ENCODE results near the gene CABLES1. TPM values are rescaled to one million over a fixed set of nuclear protein-coding genes. Genes with fewer than 3 reads are reported as not detected.

The CABLES1 gene
- total and polyA plus RNA-seq, 2 of the 4 experiments (the other 2 are of a cell fraction), result 4.7 to 5.7 TPM

DNA sequence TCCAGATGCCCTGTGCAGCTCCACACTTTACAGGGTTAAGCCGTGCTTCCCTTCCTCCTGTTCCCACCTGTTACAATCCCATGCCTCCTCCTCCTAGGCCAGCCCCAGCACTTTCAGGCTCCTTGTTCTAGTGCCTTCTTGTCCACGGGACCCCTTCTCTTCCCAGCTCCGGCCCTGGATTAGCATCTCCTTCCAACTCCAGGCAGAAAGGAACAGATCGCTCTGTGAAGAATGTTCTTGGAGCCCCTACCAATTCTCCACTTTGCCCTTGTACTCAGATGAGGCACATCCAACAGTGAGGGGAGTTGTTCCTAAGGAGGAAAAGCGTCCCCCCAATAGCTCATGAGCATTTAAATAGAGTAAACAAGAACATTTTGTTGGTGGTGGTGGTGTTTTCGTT, 72.7 kb downstream of the CABLES1 start:
- Histone ChIP-seq H3K4me2 (ENCODE audit: low read depth, low read length) (no peak overlapping the region), H2AK9ac (replicated peaks; ENCODE audit: low read depth, low read length, poor library complexity) (no peak overlapping the region), H3K9me3 (ENCODE audit: control insufficient read depth, insufficient read depth, low read length) (peaks cover 7% of the 10 kb centered on the region), H3K56ac (ENCODE audit: extremely low read depth, insufficient read depth, low read length) (no peak overlapping the region), H2BK5ac (ENCODE audit: low read depth, low read length, poor library complexity, severe bottlenecking) (no peak overlapping the region), H2AK5ac (ENCODE audit: low read depth, low read length) (peak overlapping the region; percentile 23; the same call in 1 of the 2 replicates), H3K4me3 (ENCODE audit: insufficient read depth, low read depth, low read length) (no peak overlapping the region), H4K8ac (ENCODE audit: low read depth in 2 of 2, low read length in 2 of 2) (no peak overlapping the region), H2BK20ac (ENCODE audit: low read depth, low read length) (no peak overlapping the region), H3K23ac (ENCODE audit: low read depth, low read length) (no peak overlapping the region), H2BK15ac (ENCODE audit: low read depth, low read length) (no peak overlapping the region), H3K9ac (ENCODE audit: low read depth, low read length) (no peak overlapping the region), H2BK120ac (ENCODE audit: low read depth, low read length) (no peak overlapping the region), H3K14ac (replicated peaks; ENCODE audit: low read depth, low read length) (no peak overlapping the region), H3K27ac (ENCODE audit: insufficient read depth, low read length) (no peak overlapping the region), H3K4me1 (ENCODE audit: control insufficient read depth, insufficient read depth, low read length) (peaks cover 23% of the 10 kb centered on the region), H3K18ac (ENCODE audit: low read depth, low read length) (no peak overlapping the region), H3K9me1 (ENCODE audit: insufficient read depth, low read length) (peaks cover 39% of the 10 kb centered on the region), H4K5ac (ENCODE audit: low read depth, low read length) (no peak overlapping the region), H3K4ac (ENCODE audit: low read depth, low read length) (peak overlapping the region; percentile 12; the same call in 1 of the 2 replicates), H3K36me3 (ENCODE audit: control insufficient read depth, insufficient read depth, low read length) (peaks cover 38% of the 10 kb centered on the region), H2AFZ (replicated peaks; ENCODE audit: low read length, poor library complexity) (no peak overlapping the region), H3K27me3 (ENCODE audit: control insufficient read depth, insufficient read depth, low read length) (no peaks in the 10 kb centered on the region), H4K20me1 (ENCODE audit: insufficient read depth, low read length) (peaks cover 3% of the 10 kb centered on the region), H4K91ac (ENCODE audit: insufficient read depth, low read depth, low read length) (no peak overlapping the region), H3K79me1 (ENCODE audit: low read depth in 1 of 2, low read length in 2 of 2) (peaks cover 12 to 57% of the 10 kb centered on the region in 2 experiments; a peak in 3 of 4 replicates)
- ATAC-seq (ENCODE audit: low read depth) (no peak), DNase-seq (no peak)
- WGBS, 2 experiments (ENCODE audit: extremely low coverage in 2 of 2, insufficient read length in 1 of 2), result no CpG with 5 or more reads among the region's 6 CpGs
- CTCF ChIA-PET, result interaction anchor here (0.6 to 1.3 kb wide), 2 partner anchors 19 to 65 kb away, joined by 3 read pairs; no protein-coding TSS in a partner anchor
- in situ Hi-C loops (cut with MboI; ENCODE audit: low sequenced_read_pairs) (no loop called here), intact Hi-C loops (cut with micrococcal nuclease) (loop anchor here (5.0 kb wide), 3 partner anchors 71 to 176 kb away; partner anchors contain the start of gene CABLES1), dilution Hi-C loops (cut with HindIII; ENCODE audit: low sequenced_read_pairs, unreplicated experiment) (no loop called here)
- POLR2A ChIA-PET (ENCODE audit: unreplicated experiment), result no interaction called here
- TF ChIP-seq POLR2A (IDR thresholded peaks at IDR 0.05; ENCODE audit: low read depth, low read length) (no peak), MAFK (IDR thresholded peaks at IDR 0.05; ENCODE audit: low read depth, low read length) (no peak), CEBPB (IDR thresholded peaks at IDR 0.05; ENCODE audit: low read depth, low read length) (no peak), RAD21 (IDR thresholded peaks at IDR 0.05; ENCODE audit: low read length) (no peak), NFE2L2 (IDR thresholded peaks at IDR 0.05; ENCODE audit: low read depth, low read length) (no peak), SMC3 (IDR thresholded peaks at IDR 0.05; ENCODE audit: low read depth, low read length) (no peak), RFX5 (IDR thresholded peaks at IDR 0.05; ENCODE audit: low read depth, low read length) (no peak), BHLHE40 (IDR thresholded peaks at IDR 0.05; ENCODE audit: low read depth, low read length) (no peak), MXI1 (IDR thresholded peaks at IDR 0.05; ENCODE audit: borderline replicate concordance, low read depth, low read length) (no peak), MAZ (IDR thresholded peaks at IDR 0.05; ENCODE audit: borderline replicate concordance, low read depth, low read length) (no peak), RCOR1 (IDR thresholded peaks at IDR 0.05; ENCODE audit: insufficient replicate concordance, low read length) (no peak), CHD1 (IDR thresholded peaks at IDR 0.05; ENCODE audit: low read depth, low read length) (no peak), FOS (IDR thresholded peaks at IDR 0.05; ENCODE audit: low read depth, low read length) (no peak)
- TF ChIP-seq, protein P1, sequence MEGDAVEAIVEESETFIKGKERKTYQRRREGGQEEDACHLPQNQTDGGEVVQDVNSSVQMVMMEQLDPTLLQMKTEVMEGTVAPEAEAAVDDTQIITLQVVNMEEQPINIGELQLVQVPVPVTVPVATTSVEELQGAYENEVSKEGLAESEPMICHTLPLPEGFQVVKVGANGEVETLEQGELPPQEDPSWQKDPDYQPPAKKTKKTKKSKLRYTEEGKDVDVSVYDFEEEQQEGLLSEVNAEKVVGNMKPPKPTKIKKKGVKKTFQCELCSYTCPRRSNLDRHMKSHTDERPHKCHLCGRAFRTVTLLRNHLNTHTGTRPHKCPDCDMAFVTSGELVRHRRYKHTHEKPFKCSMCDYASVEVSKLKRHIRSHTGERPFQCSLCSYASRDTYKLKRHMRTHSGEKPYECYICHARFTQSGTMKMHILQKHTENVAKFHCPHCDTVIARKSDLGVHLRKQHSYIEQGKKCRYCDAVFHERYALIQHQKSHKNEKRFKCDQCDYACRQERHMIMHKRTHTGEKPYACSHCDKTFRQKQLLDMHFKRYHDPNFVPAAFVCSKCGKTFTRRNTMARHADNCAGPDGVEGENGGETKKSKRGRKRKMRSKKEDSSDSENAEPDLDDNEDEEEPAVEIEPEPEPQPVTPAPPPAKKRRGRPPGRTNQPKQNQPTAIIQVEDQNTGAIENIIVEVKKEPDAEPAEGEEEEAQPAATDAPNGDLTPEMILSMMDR (conservative IDR thresholded peaks at IDR 0.05; ENCODE audit: low read depth, low read length), result no peak
- TF ChIP-seq, protein P2, sequence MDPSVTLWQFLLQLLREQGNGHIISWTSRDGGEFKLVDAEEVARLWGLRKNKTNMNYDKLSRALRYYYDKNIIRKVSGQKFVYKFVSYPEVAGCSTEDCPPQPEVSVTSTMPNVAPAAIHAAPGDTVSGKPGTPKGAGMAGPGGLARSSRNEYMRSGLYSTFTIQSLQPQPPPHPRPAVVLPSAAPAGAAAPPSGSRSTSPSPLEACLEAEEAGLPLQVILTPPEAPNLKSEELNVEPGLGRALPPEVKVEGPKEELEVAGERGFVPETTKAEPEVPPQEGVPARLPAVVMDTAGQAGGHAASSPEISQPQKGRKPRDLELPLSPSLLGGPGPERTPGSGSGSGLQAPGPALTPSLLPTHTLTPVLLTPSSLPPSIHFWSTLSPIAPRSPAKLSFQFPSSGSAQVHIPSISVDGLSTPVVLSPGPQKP (IDR thresholded peaks at IDR 0.05; ENCODE audit: borderline replicate concordance, low read depth, low read length), result no peak
- TF ChIP-seq, protein P3, sequence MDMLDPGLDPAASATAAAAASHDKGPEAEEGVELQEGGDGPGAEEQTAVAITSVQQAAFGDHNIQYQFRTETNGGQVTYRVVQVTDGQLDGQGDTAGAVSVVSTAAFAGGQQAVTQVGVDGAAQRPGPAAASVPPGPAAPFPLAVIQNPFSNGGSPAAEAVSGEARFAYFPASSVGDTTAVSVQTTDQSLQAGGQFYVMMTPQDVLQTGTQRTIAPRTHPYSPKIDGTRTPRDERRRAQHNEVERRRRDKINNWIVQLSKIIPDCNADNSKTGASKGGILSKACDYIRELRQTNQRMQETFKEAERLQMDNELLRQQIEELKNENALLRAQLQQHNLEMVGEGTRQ (IDR thresholded peaks at IDR 0.05; ENCODE audit: low read depth, low read length), result no peak
- BruUV-seq (replicated peaks), result no TSS peak
